ENCODE results near the gene GRIK3.

The GRIK3 gene

DNA sequence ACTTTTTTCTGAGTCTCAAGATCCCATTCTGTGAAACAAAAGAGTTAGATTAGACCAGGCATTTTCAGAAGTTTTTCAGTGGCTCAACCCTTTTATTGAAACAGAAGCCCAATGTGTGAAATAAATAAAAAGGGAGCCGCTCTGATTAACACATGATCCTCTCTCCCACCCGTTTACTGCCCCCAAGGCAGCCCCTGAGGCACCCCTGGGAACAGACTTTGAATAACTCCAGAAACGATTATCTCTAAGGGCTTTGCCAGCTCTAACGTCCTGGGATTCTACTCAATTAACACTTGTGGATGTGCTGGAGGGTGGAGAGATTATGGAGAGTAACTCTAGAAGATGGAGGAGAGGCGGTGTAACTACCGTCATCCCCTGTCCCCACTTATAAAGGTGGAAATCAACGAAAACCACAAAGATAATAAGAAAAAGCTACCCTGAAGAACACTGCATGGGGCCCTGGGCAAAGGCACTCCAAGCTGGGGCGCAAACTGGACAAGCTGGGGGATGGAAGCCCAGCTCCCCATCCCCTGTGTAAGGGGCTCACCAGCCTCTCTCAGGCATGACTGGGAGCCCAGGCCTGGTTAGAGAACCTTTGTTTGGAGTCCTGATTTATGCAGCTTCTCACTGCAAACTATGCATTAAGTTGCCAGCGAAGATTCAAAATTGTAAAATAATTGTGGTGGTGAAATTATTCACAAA is 39.0 kb upstream of the GRIK3 start (continued):
- no peak for TF ChIP-seq OSR2 (tag by site-specific recombination; IDR thresholded peaks at IDR 0.05)
- TF ChIP-seq, protein P1, sequence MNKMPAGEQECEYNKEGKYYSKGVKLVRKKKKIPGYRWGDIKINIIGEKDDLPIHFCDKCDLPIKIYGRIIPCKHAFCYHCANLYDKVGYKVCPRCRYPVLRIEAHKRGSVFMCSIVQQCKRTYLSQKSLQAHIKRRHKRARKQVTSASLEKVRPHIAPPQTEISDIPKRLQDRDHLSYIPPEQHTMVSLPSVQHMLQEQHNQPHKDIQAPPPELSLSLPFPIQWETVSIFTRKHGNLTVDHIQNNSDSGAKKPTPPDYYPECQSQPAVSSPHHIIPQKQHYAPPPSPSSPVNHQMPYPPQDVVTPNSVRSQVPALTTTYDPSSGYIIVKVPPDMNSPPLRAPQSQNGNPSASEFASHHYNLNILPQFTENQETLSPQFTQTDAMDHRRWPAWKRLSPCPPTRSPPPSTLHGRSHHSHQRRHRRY (tag by site-specific recombination; IDR thresholded peaks at IDR 0.05): no peak
- no peak for TF ChIP-seq ZNF366 (tag by site-specific recombination; conservative IDR thresholded peaks at IDR 0.05)
- TF ChIP-seq ZNF132 (tag by site-specific recombination; IDR thresholded peaks at IDR 0.05; ENCODE audit: borderline replicate concordance): no peak
- TF ChIP-seq, protein P2, sequence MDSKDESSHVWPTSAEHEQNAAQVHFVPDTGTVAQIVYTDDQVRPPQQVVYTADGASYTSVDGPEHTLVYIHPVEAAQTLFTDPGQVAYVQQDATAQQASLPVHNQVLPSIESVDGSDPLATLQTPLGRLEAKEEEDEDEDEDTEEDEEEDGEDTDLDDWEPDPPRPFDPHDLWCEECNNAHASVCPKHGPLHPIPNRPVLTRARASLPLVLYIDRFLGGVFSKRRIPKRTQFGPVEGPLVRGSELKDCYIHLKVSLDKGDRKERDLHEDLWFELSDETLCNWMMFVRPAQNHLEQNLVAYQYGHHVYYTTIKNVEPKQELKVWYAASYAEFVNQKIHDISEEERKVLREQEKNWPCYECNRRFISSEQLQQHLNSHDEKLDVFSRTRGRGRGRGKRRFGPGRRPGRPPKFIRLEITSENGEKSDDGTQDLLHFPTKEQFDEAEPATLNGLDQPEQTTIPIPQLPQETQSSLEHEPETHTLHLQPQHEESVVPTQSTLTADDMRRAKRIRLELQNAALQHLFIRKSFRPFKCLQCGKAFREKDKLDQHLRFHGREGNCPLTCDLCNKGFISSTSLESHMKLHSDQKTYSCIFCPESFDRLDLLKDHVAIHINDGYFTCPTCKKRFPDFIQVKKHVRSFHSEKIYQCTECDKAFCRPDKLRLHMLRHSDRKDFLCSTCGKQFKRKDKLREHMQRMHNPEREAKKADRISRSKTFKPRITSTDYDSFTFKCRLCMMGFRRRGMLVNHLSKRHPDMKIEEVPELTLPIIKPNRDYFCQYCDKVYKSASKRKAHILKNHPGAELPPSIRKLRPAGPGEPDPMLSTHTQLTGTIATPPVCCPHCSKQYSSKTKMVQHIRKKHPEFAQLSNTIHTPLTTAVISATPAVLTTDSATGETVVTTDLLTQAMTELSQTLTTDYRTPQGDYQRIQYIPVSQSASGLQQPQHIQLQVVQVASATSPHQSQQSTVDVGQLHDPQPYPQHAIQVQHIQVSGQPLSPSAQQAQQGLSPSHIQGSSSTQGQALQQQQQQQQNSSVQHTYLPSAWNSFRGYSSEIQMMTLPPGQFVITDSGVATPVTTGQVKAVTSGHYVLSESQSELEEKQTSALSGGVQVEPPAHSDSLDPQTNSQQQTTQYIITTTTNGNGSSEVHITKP (tag by site-specific recombination; IDR thresholded peaks at IDR 0.05): no peak

DNA sequence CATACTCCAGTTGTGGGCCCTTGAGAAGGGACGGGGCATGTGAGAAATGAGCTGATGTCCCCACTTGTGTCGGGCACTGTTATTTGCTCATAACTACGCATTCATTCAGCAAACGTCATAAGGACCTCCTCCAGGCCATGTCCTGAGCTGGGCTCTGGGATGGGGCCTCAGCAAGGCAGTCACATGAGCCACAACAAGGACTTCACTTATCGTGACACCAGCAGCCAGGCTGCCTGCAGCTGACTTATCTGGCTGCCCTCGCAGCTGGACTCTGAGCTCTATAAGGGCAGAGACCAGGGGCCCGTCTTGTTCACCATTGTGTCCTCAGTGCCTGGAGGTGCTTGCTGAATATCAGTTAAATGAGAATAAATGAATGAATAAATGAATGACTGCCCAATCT is 37.5 kb upstream of the GRIK3 start:
- CTCF ChIA-PET: interaction anchor here (0.6 to 1.0 kb wide), 2 partner anchors 260 to 1425 kb away, joined by 3 read pairs; no protein-coding TSS in a partner anchor
- H3K9me3 ChIP-seq (ENCODE audit: control insufficient read depth, insufficient read depth, low read depth, low read length): no peaks in the 10 kb centered on the region

More for the DNA sequence above, 37.5 kb upstream of the GRIK3 start:
- Histone ChIP-seq H3K27ac (ENCODE audit: extremely low read depth, low read depth, low read length) (no peak overlapping the region), H3K36me3 (ENCODE audit: control insufficient read depth in 2 of 2, insufficient read depth in 1 of 2, low read length in 2 of 2) (no peaks in the 10 kb centered on the region), H3K4me1 (ENCODE audit: control insufficient read depth, insufficient read depth, low read length) (no peaks in the 10 kb centered on the region), H3K4me3 (ENCODE audit: low read depth, low read length) (no peak overlapping the region)
- TF ChIP-seq ZNF175 (tag by site-specific recombination; IDR thresholded peaks at IDR 0.05) (no peak), ZFP69B (tag by site-specific recombination; IDR thresholded peaks at IDR 0.05) (no peak), ZNF274 (IDR thresholded peaks at IDR 0.05; ENCODE audit: low read length) (no peak), ZNF274 (tag by site-specific recombination; IDR thresholded peaks at IDR 0.05; ENCODE audit: borderline replicate concordance) (no peak), SETDB1 (IDR thresholded peaks at IDR 0.05; ENCODE audit: insufficient read length, low read length) (no peak), ZNF571 (tag by site-specific recombination; IDR thresholded peaks at IDR 0.05) (no peak), YY2 (tag by site-specific recombination; IDR thresholded peaks at IDR 0.05) (no peak), ZNF610 (tag by site-specific recombination; IDR thresholded peaks at IDR 0.05; ENCODE audit: borderline replicate concordance) (no peak), FEZF1 (tag by site-specific recombination; IDR thresholded peaks at IDR 0.05) (no peak), ZNF558 (tag by site-specific recombination; IDR thresholded peaks at IDR 0.05) (no peak), ZNF416 (tag by site-specific recombination; IDR thresholded peaks at IDR 0.05) (no peak), ZIC2 (tag by site-specific recombination; IDR thresholded peaks at IDR 0.05) (no peak), SCRT1 (tag by site-specific recombination; IDR thresholded peaks at IDR 0.05; ENCODE audit: borderline replicate concordance) (no peak), ZNF324 (tag by site-specific recombination; IDR thresholded peaks at IDR 0.05) (no peak), ZNF701 (tag by site-specific recombination; IDR thresholded peaks at IDR 0.05) (no peak)
- TF ChIP-seq, protein P3, sequence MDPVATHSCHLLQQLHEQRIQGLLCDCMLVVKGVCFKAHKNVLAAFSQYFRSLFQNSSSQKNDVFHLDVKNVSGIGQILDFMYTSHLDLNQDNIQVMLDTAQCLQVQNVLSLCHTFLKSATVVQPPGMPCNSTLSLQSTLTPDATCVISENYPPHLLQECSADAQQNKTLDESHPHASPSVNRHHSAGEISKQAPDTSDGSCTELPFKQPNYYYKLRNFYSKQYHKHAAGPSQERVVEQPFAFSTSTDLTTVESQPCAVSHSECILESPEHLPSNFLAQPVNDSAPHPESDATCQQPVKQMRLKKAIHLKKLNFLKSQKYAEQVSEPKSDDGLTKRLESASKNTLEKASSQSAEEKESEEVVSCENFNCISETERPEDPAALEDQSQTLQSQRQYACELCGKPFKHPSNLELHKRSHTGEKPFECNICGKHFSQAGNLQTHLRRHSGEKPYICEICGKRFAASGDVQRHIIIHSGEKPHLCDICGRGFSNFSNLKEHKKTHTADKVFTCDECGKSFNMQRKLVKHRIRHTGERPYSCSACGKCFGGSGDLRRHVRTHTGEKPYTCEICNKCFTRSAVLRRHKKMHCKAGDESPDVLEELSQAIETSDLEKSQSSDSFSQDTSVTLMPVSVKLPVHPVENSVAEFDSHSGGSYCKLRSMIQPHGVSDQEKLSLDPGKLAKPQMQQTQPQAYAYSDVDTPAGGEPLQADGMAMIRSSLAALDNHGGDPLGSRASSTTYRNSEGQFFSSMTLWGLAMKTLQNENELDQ (tag by site-specific recombination; IDR thresholded peaks at IDR 0.05; ENCODE audit: low read depth): no peak
- TF ChIP-seq, protein P4, sequence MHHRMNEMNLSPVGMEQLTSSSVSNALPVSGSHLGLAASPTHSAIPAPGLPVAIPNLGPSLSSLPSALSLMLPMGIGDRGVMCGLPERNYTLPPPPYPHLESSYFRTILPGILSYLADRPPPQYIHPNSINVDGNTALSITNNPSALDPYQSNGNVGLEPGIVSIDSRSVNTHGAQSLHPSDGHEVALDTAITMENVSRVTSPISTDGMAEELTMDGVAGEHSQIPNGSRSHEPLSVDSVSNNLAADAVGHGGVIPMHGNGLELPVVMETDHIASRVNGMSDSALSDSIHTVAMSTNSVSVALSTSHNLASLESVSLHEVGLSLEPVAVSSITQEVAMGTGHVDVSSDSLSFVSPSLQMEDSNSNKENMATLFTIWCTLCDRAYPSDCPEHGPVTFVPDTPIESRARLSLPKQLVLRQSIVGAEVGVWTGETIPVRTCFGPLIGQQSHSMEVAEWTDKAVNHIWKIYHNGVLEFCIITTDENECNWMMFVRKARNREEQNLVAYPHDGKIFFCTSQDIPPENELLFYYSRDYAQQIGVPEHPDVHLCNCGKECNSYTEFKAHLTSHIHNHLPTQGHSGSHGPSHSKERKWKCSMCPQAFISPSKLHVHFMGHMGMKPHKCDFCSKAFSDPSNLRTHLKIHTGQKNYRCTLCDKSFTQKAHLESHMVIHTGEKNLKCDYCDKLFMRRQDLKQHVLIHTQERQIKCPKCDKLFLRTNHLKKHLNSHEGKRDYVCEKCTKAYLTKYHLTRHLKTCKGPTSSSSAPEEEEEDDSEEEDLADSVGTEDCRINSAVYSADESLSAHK (tag by site-specific recombination; IDR thresholded peaks at IDR 0.05): no peak
- POLR2A ChIA-PET: no interaction called here
